Thyroid gland (tissue), 4 donors: Measurements from ENCODE around the gene TCTN3. TPM values are rescaled to one million over a fixed set of nuclear protein-coding genes. Genes with fewer than 3 reads are reported as not detected.

Source experiments
- DNase-seq, 2 donors: peaks; one replicate each; pipeline ENCODE4 v3.0.0-alpha.2; 2019
- H3K27ac ChIP-seq, 3 donors: fragments of 200-600 bp; sonication (generic); 1 replicate in 2 of 3; 2 replicates in 1 of 3; pipeline ENCODE4 v1.5.1; 2016 to 2019; ENCODE audit warnings: mild to moderate bottlenecking in 1 of 3, moderate library complexity in 1 of 3
- H3K27me3 ChIP-seq: fragments of 200-600 bp; sonication (generic); one replicate; pipeline ENCODE4 v1.5.1; 2019
- H3K36me3 ChIP-seq, 2 donors: fragments of 200-600 bp; sonication (generic); one replicate each; pipeline ENCODE4 v1.5.1; 2016 to 2019
- H3K4me1 ChIP-seq, 2 donors: fragments of 200-600 bp; sonication (generic); one replicate each; pipeline ENCODE4 v1.5.1; 2017 to 2019
- H3K4me3 ChIP-seq, 3 donors: fragments of 200-600 bp; sonication (generic); replicated peaks in 1 of 3; 1 replicate in 2 of 3; 2 replicates in 1 of 3; pipeline ENCODE4 v1.5.1; 2016; ENCODE audit warnings: mild to moderate bottlenecking in 1 of 3
- H3K9me3 ChIP-seq: fragments of 200-600 bp; sonication (generic); one replicate; pipeline ENCODE4 v1.5.1; 2017
- CTCF ChIP-seq, 6 experiments: fragments of 200-600 bp in 3 of 6; fragments of 450-650 bp in 3 of 6; sonication (generic) in 3 of 6; IDR thresholded peaks; one replicate each; pipeline ENCODE4 v1.5.1; 2016 to 2019; ENCODE audit warnings: antibody characterized with exemption in 6 of 6, mild to moderate bottlenecking in 2 of 6, inconsistent platforms in 1 of 6, moderate library complexity in 1 of 6
- POLR2A ChIP-seq, 2 donors: fragments of 450-650 bp; IDR thresholded peaks; one replicate each; pipeline ENCODE4 v1.6.1; 2017; ENCODE audit warnings: antibody characterized with exemption in 2 of 2, mild to moderate bottlenecking in 2 of 2, moderate library complexity in 1 of 2
- WGBS, 2 donors: methylation state at CpG; one replicate each; pipeline ENCODE4 v1.1.5; 2017; 5-methylcytosine and 5-hydroxymethylcytosine counted together
- intact Hi-C: fragments of 100-400 bp; cut with DNase I; formaldehyde crosslinking; loops from one replicate; pipeline ENCODE4 v1.15.1; 2023
- total RNA-seq, 4 donors: library from RNA; depleted of rRNA; stranded (reverse); fragments of >200 nt; gene quantifications; one replicate each; pipeline ENCODE4 v1.2.3, GENCODE V29; 2016

Gene TCTN3
- total RNA-seq, 4 donors from 2014 or later: 37.5 to 62.1 (median 51.8) TPM

DNA sequence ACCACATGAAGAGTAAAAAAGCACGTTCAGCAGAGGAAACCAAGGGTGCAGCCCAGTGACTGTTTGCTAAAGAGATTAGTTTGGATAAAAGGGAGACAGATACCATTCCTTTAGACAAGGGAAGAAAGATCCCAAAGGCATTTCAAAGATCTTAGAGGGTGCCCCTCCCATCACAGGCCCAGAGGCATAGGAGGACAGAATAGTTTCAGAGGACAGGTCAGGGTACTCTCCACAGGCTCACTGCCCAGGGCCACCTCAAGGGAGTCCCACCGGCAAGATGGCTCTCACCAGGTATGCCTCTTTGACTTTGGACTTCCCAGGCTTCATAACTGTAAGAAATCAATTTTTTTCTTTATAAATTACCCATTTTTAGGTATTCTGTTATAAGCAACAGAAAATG is 4.7 kb upstream of the TCTN3 start:
- no peaks in the 10 kb centered on the region for H3K9me3 ChIP-seq
- H3K4me1 ChIP-seq: no peaks in the 10 kb centered on the region
- H3K4me3 ChIP-seq: no peak overlapping the region
- H3K27me3 ChIP-seq: no peaks in the 10 kb centered on the region
- H3K27ac ChIP-seq: no peak overlapping the region
- DNase-seq: no peak
- no peak for TF ChIP-seq CTCF (IDR thresholded peaks at IDR 0.05)
- no peak for TF ChIP-seq POLR2A (IDR thresholded peaks at IDR 0.05)
- intact Hi-C loops: no loop called here
- no peaks in the 10 kb centered on the region for H3K36me3 ChIP-seq
- WGBS, 2 donors: 46 to 66% methylated on average over 2 of the region's 2 CpGs

DNA sequence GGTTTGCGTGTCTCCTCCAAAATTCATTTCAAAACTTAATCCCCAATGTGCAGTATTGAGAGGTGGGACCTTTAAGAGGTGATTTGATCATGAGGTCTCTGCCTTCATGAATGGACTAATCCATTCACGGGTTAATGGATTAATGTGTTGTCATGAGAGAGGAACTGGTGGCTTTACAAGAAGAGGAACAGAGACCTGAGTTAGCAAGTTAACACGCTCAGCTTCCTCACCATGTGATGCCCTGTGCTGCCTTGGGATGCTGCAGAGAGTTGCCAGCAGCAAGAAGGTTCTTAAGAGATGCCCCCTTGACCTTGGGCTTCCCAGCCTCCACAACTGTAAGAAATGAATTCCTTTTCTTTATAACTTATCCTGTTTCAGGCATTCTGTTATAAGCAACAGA is 3.7 kb upstream of the TCTN3 start:
- no peak for TF ChIP-seq POLR2A (IDR thresholded peaks at IDR 0.05)
- TF ChIP-seq CTCF (IDR thresholded peaks at IDR 0.05): no peak
- no peak overlapping the region for H3K27ac ChIP-seq
- intact Hi-C loops: no loop called here
- no peak for DNase-seq
- no peaks in the 10 kb centered on the region for H3K36me3 ChIP-seq
- peaks cover 4 to 8% of the 10 kb centered on the region in 2 donors for H3K4me1 ChIP-seq
- WGBS, 2 donors: 89 to 90% methylated on average over 3 of the region's 3 CpGs
- no peak overlapping the region for H3K4me3 ChIP-seq
- no peaks in the 10 kb centered on the region for H3K27me3 ChIP-seq
- no peaks in the 10 kb centered on the region for H3K9me3 ChIP-seq

GRCh38 chr10:95694665-95695064 is 938 bp upstream of the TCTN3 start:
- H3K9me3 ChIP-seq: no peaks in the 10 kb centered on the region
- WGBS, 2 donors: 93% methylated on average over 18 of the region's 18 CpGs
- no peak overlapping the region for H3K4me3 ChIP-seq
- H3K36me3 ChIP-seq: peaks cover 0 to 3% of the 10 kb centered on the region in 2 donors
- H3K4me1 ChIP-seq: peaks cover 15 to 17% of the 10 kb centered on the region in 2 donors
- no peak overlapping the region for H3K27ac ChIP-seq
- intact Hi-C loops: loop anchor here (2.0 to 5.0 kb wide), 2 partner anchors 148 to 168 kb away; no protein-coding TSS in a partner anchor
- no peak for TF ChIP-seq CTCF (IDR thresholded peaks at IDR 0.05)
- no peak for TF ChIP-seq POLR2A (IDR thresholded peaks at IDR 0.05)
- H3K27me3 ChIP-seq: no peaks in the 10 kb centered on the region
- DNase-seq: peak in 1 of 2 donors; percentile 19

DNA sequence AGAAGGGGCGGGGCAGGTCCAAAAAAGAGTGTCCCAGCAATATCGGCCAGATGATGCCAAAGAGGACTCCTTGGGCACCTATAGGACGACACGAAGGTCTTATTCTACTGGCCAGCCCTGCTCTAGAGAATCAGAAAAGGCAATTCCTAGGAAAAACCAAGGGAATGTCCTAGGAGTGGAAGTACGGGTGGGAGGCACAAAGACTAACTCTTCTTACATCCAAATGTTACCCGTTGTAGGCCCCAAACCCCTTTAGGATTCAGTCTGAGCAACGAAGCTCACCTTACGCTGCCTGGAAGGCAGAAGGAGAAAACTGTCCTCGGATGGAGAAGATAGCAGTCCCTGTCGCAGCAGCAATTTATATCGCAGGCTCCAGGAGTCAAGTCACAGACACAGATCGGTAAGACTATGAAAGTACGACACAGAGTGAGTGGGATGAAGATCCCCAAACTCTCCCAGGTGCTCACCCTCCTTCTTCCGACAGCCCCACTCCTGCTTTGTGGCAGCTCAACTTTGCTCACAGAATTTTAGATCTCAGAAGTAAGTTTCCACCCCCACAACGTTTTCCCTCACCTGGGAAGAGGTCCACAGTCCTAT is 558 bp downstream of the TCTN3 start:
- peaks cover 15 to 17% of the 10 kb centered on the region in 2 donors for H3K4me1 ChIP-seq
- H3K27me3 ChIP-seq: no peaks in the 10 kb centered on the region
- 5 to 7% methylated on average over 15 of the region's 15 CpGs for WGBS, 2 donors
- H3K9me3 ChIP-seq: no peaks in the 10 kb centered on the region
- TF ChIP-seq CTCF (IDR thresholded peaks at IDR 0.05) (no peak), POLR2A (IDR thresholded peaks at IDR 0.05) (no peak)
- H3K4me3 ChIP-seq: peak overlapping the region; percentile 89 to 97 (median 92)
- H3K27ac ChIP-seq: peak overlapping the region; percentile 43 to 78 (median 74)
- peaks cover 0 to 4% of the 10 kb centered on the region in 2 donors for H3K36me3 ChIP-seq
- intact Hi-C loops: loop anchor here (5.0 kb wide), 1 partner anchor 169 kb away; no protein-coding TSS in a partner anchor
- DNase-seq: no peak

DNA sequence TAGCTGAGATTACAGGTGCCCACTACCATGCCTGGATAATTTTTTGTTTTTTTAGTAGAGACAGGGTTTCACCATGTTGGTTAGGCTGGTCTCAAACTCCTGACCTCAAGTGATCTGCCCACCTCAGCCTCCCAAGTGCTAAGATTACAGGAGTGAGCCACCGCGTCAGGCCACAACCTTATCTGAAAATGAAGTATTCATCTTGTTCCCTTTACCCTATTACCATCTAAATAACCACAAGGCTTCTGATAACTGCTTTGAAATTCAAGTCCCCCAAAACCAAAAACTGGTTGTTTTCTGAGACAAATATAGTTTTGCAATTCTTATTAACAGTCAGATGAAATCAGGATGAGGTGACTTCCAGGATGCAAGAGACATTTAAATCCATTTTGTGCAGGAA is 2.4 kb downstream of the TCTN3 start:
- H3K9me3 ChIP-seq: no peaks in the 10 kb centered on the region
- TF ChIP-seq CTCF (IDR thresholded peaks at IDR 0.05) (no peak), POLR2A (IDR thresholded peaks at IDR 0.05) (no peak)
- peaks cover 15 to 17% of the 10 kb centered on the region in 2 donors for H3K4me1 ChIP-seq
- no peak overlapping the region for H3K27ac ChIP-seq
- intact Hi-C loops: loop anchor here (5.0 kb wide), 1 partner anchor 171 kb away; no protein-coding TSS in a partner anchor
- 94 to 95% methylated on average over 2 of the region's 2 CpGs for WGBS, 2 donors
- no peak overlapping the region for H3K4me3 ChIP-seq
- no peak for DNase-seq
- no peaks in the 10 kb centered on the region for H3K27me3 ChIP-seq
- H3K36me3 ChIP-seq: peaks cover 15 to 16% of the 10 kb centered on the region in 2 donors
